BJ (cell line): Measurements from ENCODE around the gene BSND. TPM values are rescaled to one million over a fixed set of nuclear protein-coding genes. Genes with fewer than 3 reads are reported as not detected.

ENCODE experiments used
- CTCF ChIA-PET: fragments of 350-600 bp; formaldehyde crosslinking; extraction: SDS; loops from one replicate; lab custom pipeline; 2021; ENCODE audit warnings: antibody characterized with exemption, inconsistent platforms; lab: Yijun Ruan, JAX
- POLR2A ChIA-PET: fragments of 300-600 bp; sonication (Branson Sonifier 250); formaldehyde crosslinking; extraction: SDS; loops from one replicate; lab custom pipeline; 2021; ENCODE audit warnings: antibody characterized with exemption; lab: Charles Lee
- DNase-seq: peaks from one replicate; pipeline ENCODE4 v3.0.0-alpha.2; 2011; ENCODE audit warnings: low read depth
- H3K27me3 ChIP-seq: 2 replicates; pipeline ENCODE4 v1.6.0; 2011; ENCODE audit warnings: low read length; ENCODE audit not compliant: control insufficient read depth, insufficient read depth
- H3K36me3 ChIP-seq: 2 replicates; pipeline ENCODE4 v1.5.1; 2011; ENCODE audit warnings: low read length; ENCODE audit not compliant: control insufficient read depth, insufficient read depth
- H3K4me3 ChIP-seq: 2 replicates; pipeline ENCODE4 v1.5.1; 2011; ENCODE audit warnings: low read depth, mild to moderate bottlenecking, control low read depth, low read length
- CTCF ChIP-seq: IDR thresholded peaks from 2 replicates; pipeline ENCODE4 v1.5.1; 2011; ENCODE audit warnings: low read depth, mild to moderate bottlenecking, control low read depth, inconsistent platforms, low read length, moderate library complexity; ENCODE audit not compliant: insufficient read depth
- polyA plus RNA-seq: library from polyadenylated mRNA; depleted of rRNA; stranded (reverse); fragments of >200 nt; gene quantifications from 2 replicates; pipeline ENCODE4 v1.2.3, GENCODE V29; 2011

BSND gene
- polyA plus RNA-seq, 1 experiment = not detected

- no peak for DNase-seq
- H3K4me3 ChIP-seq = no peak overlapping the region
- H3K27me3 ChIP-seq = peaks cover 24% of the 10 kb centered on the region
- CTCF ChIA-PET = interaction anchor here (1.2 to 6.4 kb wide), 3 partner anchors 11 to 37 kb away, joined by 3 to 35 read pairs (median 3); no protein-coding TSS in a partner anchor
- POLR2A ChIA-PET = no interaction called here
- no peak for TF ChIP-seq CTCF
- no peaks in the 10 kb centered on the region for H3K36me3 ChIP-seq
These were observed 34.5 kb downstream of the BSND start for GRCh38 chr1:55033265-55033614.

GRCh38 chr1:55034476-55035133, 35.9 kb downstream of the BSND start:
- ChIA-PET POLR2A (no interaction called here), CTCF (interaction anchor here (1.0 to 6.4 kb wide), 6 partner anchors 11 to 90 kb away, joined by 3 to 35 read pairs (median 3); no protein-coding TSS in a partner anchor)
- TF ChIP-seq CTCF = no peak
- DNase-seq = no peak
- Histone ChIP-seq H3K4me3 (no peak overlapping the region), H3K36me3 (no peaks in the 10 kb centered on the region), H3K27me3 (peaks cover 36% of the 10 kb centered on the region)

GRCh38 chr1:55035904-55036303, 37.2 kb downstream of the BSND start:
- Histone ChIP-seq H3K27me3 (peaks cover 44% of the 10 kb centered on the region), H3K36me3 (no peaks in the 10 kb centered on the region), H3K4me3 (no peak overlapping the region)
- no peak for DNase-seq
- ChIA-PET CTCF (interaction anchor here (1.2 to 6.4 kb wide), 3 partner anchors 10 to 16 kb away, joined by 3 to 35 read pairs (median 3); no protein-coding TSS in a partner anchor), POLR2A (no interaction called here)
- TF ChIP-seq CTCF = no peak

- no peak for DNase-seq
- CTCF ChIA-PET = interaction anchor here (1.4 to 6.4 kb wide), 2 partner anchors 16 kb away, joined by 5 to 35 read pairs; no protein-coding TSS in a partner anchor
- Histone ChIP-seq H3K4me3 (no peak overlapping the region), H3K36me3 (no peaks in the 10 kb centered on the region), H3K27me3 (peaks cover 53% of the 10 kb centered on the region)
- POLR2A ChIA-PET = no interaction called here
- TF ChIP-seq CTCF = no peak
These were observed 39.2 kb downstream of the BSND start for GRCh38 chr1:55037733-55038551.

GRCh38 chr1:55038552-55038838, 39.8 kb downstream of the BSND start:
- Histone ChIP-seq H3K36me3 (no peaks in the 10 kb centered on the region), H3K4me3 (no peak overlapping the region), H3K27me3 (peaks cover 53% of the 10 kb centered on the region)
- ChIA-PET CTCF (interaction anchor here (1.4 kb wide), 1 partner anchor 16 kb away, joined by 5 read pairs; no protein-coding TSS in a partner anchor), POLR2A (no interaction called here)
- no peak for DNase-seq
- TF ChIP-seq CTCF = no peak
